ENCODE results near the gene FCGR3B.
"Not testable (repeated sequence)": the region's sequence is repeated elsewhere in the genome, so short reads cannot be mapped to it uniquely, and the experiment has no call there.

GRCh38 chr1:161618517-161618916, 12.5 kb downstream of the FCGR3B start:
- TF ChIP-seq POLR2A, CTCF (IDR thresholded peaks at IDR 0.05): not testable (repeated sequence)

Data from lower leg skin (tissue), 3 donors.